Endothelial cell of umbilical vein (primary cell): ENCODE results near the gene MAGI1. TPM values are rescaled to one million over a fixed set of nuclear protein-coding genes. Genes with fewer than 3 reads are reported as not detected.

Experiments used
- BruUV-seq: library from RNA; stranded (reverse); fragments of 400-500 nt; replicated peaks from 2 replicates; lab custom pipeline; 2021; lab: Mats Ljungman, UMichigan
- CTCF ChIA-PET: fragments of 300-600, 350-600 bp; sonication (Branson Sonifier 250); formaldehyde crosslinking; loops from one replicate; lab custom pipeline; 2021; ENCODE audit warnings: antibody characterized with exemption, inconsistent platforms; lab: Charles Lee
- POLR2A ChIA-PET: fragments of 300-600, 350-600 bp; sonication (Branson Sonifier 250); formaldehyde crosslinking; loops from one replicate; lab custom pipeline; 2021; ENCODE audit warnings: antibody characterized with exemption, inconsistent platforms; lab: Charles Lee
- DNase-seq: peaks from one replicate; pipeline ENCODE4 v3.0.0-alpha.2; 2011; ENCODE audit warnings: low read depth, low spot score
- FAIRE-seq: peaks from 2 replicates; lab custom pipeline; 2011; peaks lifted over from hg19 to GRCh38; lab: Jason Lieb, UNC
- H2AFZ ChIP-seq: 2 replicates; pipeline ENCODE4 v1.6.0; 2012; ENCODE audit warnings: low read depth, low read length, control low read depth, inconsistent platforms
- H3K27ac ChIP-seq: 2 replicates; pipeline ENCODE4 v1.5.1; 2011; ENCODE audit warnings: low read depth, mild to moderate bottlenecking, control low read depth, low read length, moderate library complexity; ENCODE audit not compliant: insufficient read depth
- H3K27me3 ChIP-seq, 2 experiments: 2 replicates each; pipeline versions ENCODE4 v1.6.0 to v1.6.1; 2011; ENCODE audit warnings: low read length in 2 of 2, mixed read lengths in 1 of 2; ENCODE audit not compliant: control insufficient read depth in 2 of 2, insufficient read depth in 2 of 2
- H3K36me3 ChIP-seq, 2 experiments: 2 replicates in 1 of 2; 3 replicates in 1 of 2; pipeline ENCODE4 v1.5.1; 2011; ENCODE audit warnings: low read length in 2 of 2, mild to moderate bottlenecking in 1 of 2, moderate library complexity in 1 of 2; ENCODE audit not compliant: control insufficient read depth in 2 of 2, insufficient read depth in 2 of 2; ENCODE audit errors: extremely low read depth in 1 of 2
- H3K4me1 ChIP-seq: 3 replicates; pipeline ENCODE4 v1.5.1; 2011; ENCODE audit warnings: mild to moderate bottlenecking, low read length; ENCODE audit not compliant: control insufficient read depth, insufficient read depth; ENCODE audit errors: extremely low read depth
- H3K4me2 ChIP-seq: 2 replicates; pipeline ENCODE4 v1.6.1; 2011; ENCODE audit warnings: low read length, control low read depth, mixed read lengths; ENCODE audit not compliant: insufficient read depth
- H3K4me3 ChIP-seq, 3 experiments: fragments of 200-600 bp in 1 of 3; sonication (generic), shearing (Covaris generic) in 1 of 3; replicated peaks in 1 of 3; 2 replicates each; pipeline ENCODE4 v1.5.1; 2011 to 2016; ENCODE audit warnings: control low read depth in 3 of 3, low read length in 3 of 3, mild to moderate bottlenecking in 2 of 3, inconsistent platforms in 1 of 3, low read depth in 1 of 3, moderate library complexity in 1 of 3; ENCODE audit not compliant: insufficient read depth in 1 of 3
- H3K79me2 ChIP-seq: 2 replicates; pipeline ENCODE4 v1.6.0; 2012; ENCODE audit warnings: low read length, inconsistent platforms; ENCODE audit not compliant: control insufficient read depth, insufficient read depth
- H3K9ac ChIP-seq: replicated peaks from 2 replicates; pipeline ENCODE3; 2011; ENCODE audit warnings: low read length, control low read depth; ENCODE audit not compliant: insufficient read depth; ENCODE audit errors: extremely low read depth
- H3K9me1 ChIP-seq: replicated peaks from 3 replicates; pipeline ENCODE4 v1.6.0; 2011; ENCODE audit warnings: mild to moderate bottlenecking, low read length; ENCODE audit not compliant: control insufficient read depth, insufficient read depth; ENCODE audit errors: extremely low read depth
- H3K9me3 ChIP-seq: replicated peaks from 2 replicates; pipeline ENCODE4 v1.5.1; 2012; ENCODE audit warnings: low read length, inconsistent platforms; ENCODE audit not compliant: control insufficient read depth, insufficient read depth
- H4K20me1 ChIP-seq: replicated peaks from 2 replicates; pipeline ENCODE3; 2011; ENCODE audit warnings: mild to moderate bottlenecking, low read length; ENCODE audit not compliant: control insufficient read depth, insufficient read depth; ENCODE audit errors: extremely low read depth
- EZH2 ChIP-seq: IDR thresholded peaks from 2 replicates; pipeline ENCODE4 v1.6.1; 2012; ENCODE audit warnings: borderline replicate concordance, low read depth, mild to moderate bottlenecking, moderate library complexity, low read length, inconsistent platforms; ENCODE audit not compliant: severe bottlenecking
- FOS ChIP-seq: IDR thresholded peaks from 2 replicates; pipeline ENCODE4 v1.6.1; 2011; ENCODE audit warnings: mild to moderate bottlenecking, low read length, moderate library complexity, borderline replicate concordance; ENCODE audit not compliant: insufficient read depth
- GATA2 ChIP-seq: IDR thresholded peaks from 2 replicates; pipeline ENCODE4 v1.7.0; 2011; ENCODE audit warnings: low read depth, mild to moderate bottlenecking, moderate library complexity, mixed read lengths, low read length; ENCODE audit not compliant: insufficient read length, insufficient read depth
- JUN ChIP-seq: IDR thresholded peaks from 2 replicates; pipeline ENCODE4 v1.6.1; 2011; ENCODE audit warnings: borderline replicate concordance, low read depth; ENCODE audit not compliant: insufficient read length, insufficient read depth
- MYC ChIP-seq: IDR thresholded peaks from one replicate; pipeline ENCODE4 v1.6.1; 2011; ENCODE audit warnings: mild to moderate bottlenecking, low read depth, low read length
- POLR2A ChIP-seq: IDR thresholded peaks from 2 replicates; pipeline ENCODE4 v1.6.1; 2012; ENCODE audit warnings: low read depth, mild to moderate bottlenecking, control low read depth, low read length
- POLR2AphosphoS5 ChIP-seq: IDR thresholded peaks from 2 replicates; pipeline ENCODE4 v1.6.1; 2012; ENCODE audit warnings: low read depth, mild to moderate bottlenecking, control low read depth, low read length, moderate library complexity; ENCODE audit not compliant: insufficient read depth
- dilution Hi-C: fragments of 300-500 bp; cut with MboI; formaldehyde crosslinking; loops from one replicate; pipeline ENCODE4 v1.15.0; 2019; ENCODE audit warnings: low sequenced_read_pairs; ENCODE audit not compliant: extremely low pct_ligation_motif_present
- intact Hi-C: fragments of 100-400 bp; cut with micrococcal nuclease; formaldehyde crosslinking; loops from one replicate; pipeline ENCODE4 v1.10.0; 2022
- polyA plus RNA-seq, 4 experiments: library from polyadenylated mRNA; depleted of rRNA in 3 of 4; stranded (reverse) in 3 of 4; unstranded in 1 of 4; fragments of >200 nt; gene quantifications; 2 replicates each; pipeline versions ENCODE4 v1.2.1 to v1.2.3, GENCODE V29; 2011 to 2012; ENCODE audit warnings: missing spikeins in 1 of 4
- total RNA-seq: library from RNA; stranded (reverse); gene quantifications from 2 replicates; pipeline ENCODE4 v1.2.3, GENCODE V29; 2021
- TF ChIP-seq, protein P1 (sequence below), 2 donors: IDR thresholded peaks; 1 replicate in 1 of 2; 2 replicates in 1 of 2; pipeline ENCODE4 v1.5.1; 2011; ENCODE audit warnings: low read length in 2 of 2, mild to moderate bottlenecking in 2 of 2, moderate library complexity in 2 of 2, control low read depth in 1 of 2, inconsistent platforms in 1 of 2, low read depth in 1 of 2; ENCODE audit not compliant: insufficient read depth in 1 of 2; ENCODE audit errors: extremely low read depth in 1 of 2
- TF ChIP-seq, protein P2 (sequence below): IDR thresholded peaks from 2 replicates; pipeline ENCODE4 v1.6.1; 2011; ENCODE audit not compliant: insufficient read depth, insufficient read length

Gene MAGI1
- total and polyA plus RNA-seq, 2 donors (not counting 3 experiments of a cell fraction or from before 2014, with no cell fraction given) = 10.1 to 47.9 TPM

DNA sequence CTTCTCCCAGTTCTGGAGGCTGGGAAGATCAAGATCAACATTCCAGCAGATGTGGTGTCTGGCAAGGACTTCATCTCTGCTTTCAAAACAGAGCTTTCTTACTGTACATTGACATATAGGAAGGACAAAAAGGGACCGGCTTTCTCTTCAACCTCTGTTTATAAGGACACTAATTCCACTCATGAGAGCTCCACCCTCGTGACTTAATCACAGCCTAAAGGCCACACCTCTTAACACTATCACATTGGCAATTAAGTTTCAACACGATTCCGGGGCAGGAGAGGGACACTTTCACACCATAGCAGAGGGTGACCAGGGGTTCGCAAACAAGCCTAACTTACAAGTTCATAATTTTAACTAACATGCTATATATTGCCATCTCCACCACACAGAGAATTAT is 231.5 kb downstream of the MAGI1 start:
- Histone ChIP-seq H3K9ac (no peak overlapping the region), H2AFZ (no peak overlapping the region), H3K36me3 (no peaks in the 10 kb centered on the region), H3K79me2 (no peaks in the 10 kb centered on the region), H3K4me2 (no peak overlapping the region), H3K4me3 (no peak overlapping the region), H3K9me3 (no peaks in the 10 kb centered on the region), H3K27ac (no peak overlapping the region), H3K9me1 (no peaks in the 10 kb centered on the region), H3K4me1 (no peaks in the 10 kb centered on the region), H4K20me1 (no peaks in the 10 kb centered on the region), H3K27me3 (no peaks in the 10 kb centered on the region)
- POLR2A ChIA-PET = no interaction called here
- DNase-seq = no peak
- FAIRE-seq = no peak
- no TSS peak for BruUV-seq
- no peak for TF ChIP-seq FOS
- TF ChIP-seq GATA2 = no peak
- no peak for TF ChIP-seq MYC
- no peak for TF ChIP-seq POLR2A
- no peak for TF ChIP-seq POLR2AphosphoS5
- dilution Hi-C loops (no loop called here), intact Hi-C loops (loop anchor here (5.0 kb wide), 1 partner anchor 330 kb away; no protein-coding TSS in a partner anchor)
- CTCF ChIA-PET = no interaction called here

DNA sequence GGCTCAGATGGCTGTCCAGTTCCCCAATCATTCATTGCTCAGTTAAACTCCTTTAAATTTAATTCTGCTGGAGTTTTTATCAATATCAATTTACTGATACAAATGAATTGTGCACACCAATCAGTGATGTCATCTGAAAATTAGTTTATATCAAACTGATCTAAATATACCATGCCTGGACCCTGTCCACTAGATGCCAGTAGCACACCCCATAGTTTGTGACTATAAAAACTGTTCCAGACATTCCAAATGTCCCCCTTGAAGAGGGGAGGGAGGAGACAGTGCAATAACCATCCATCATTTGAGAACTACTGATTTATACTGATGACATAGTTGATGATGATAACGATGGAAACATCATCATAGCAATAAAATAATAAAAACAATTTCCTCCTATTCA is 232.1 kb downstream of the MAGI1 start:
- no peaks in the 10 kb centered on the region for H3K9me1 ChIP-seq
- no peak overlapping the region for H3K4me3 ChIP-seq
- H3K9me3 ChIP-seq = no peaks in the 10 kb centered on the region
- H3K4me2 ChIP-seq = no peak overlapping the region
- no TSS peak for BruUV-seq
- no peaks in the 10 kb centered on the region for H3K79me2 ChIP-seq
- H3K9ac ChIP-seq = no peak overlapping the region
- no peak overlapping the region for H2AFZ ChIP-seq
- H3K27ac ChIP-seq = no peak overlapping the region
- dilution Hi-C loops (no loop called here), intact Hi-C loops (loop anchor here (5.0 kb wide), 1 partner anchor 331 kb away; no protein-coding TSS in a partner anchor)
- CTCF ChIA-PET = no interaction called here
- DNase-seq = peak; percentile 19
- no peaks in the 10 kb centered on the region for H3K36me3 ChIP-seq
- no peak for FAIRE-seq
- no peaks in the 10 kb centered on the region for H4K20me1 ChIP-seq
- H3K4me1 ChIP-seq = no peaks in the 10 kb centered on the region
- TF ChIP-seq GATA2 (no peak), POLR2A (no peak), FOS (no peak), POLR2AphosphoS5 (no peak), MYC (no peak), JUN (no peak), EZH2 (no peak)
- TF ChIP-seq, protein P1, sequence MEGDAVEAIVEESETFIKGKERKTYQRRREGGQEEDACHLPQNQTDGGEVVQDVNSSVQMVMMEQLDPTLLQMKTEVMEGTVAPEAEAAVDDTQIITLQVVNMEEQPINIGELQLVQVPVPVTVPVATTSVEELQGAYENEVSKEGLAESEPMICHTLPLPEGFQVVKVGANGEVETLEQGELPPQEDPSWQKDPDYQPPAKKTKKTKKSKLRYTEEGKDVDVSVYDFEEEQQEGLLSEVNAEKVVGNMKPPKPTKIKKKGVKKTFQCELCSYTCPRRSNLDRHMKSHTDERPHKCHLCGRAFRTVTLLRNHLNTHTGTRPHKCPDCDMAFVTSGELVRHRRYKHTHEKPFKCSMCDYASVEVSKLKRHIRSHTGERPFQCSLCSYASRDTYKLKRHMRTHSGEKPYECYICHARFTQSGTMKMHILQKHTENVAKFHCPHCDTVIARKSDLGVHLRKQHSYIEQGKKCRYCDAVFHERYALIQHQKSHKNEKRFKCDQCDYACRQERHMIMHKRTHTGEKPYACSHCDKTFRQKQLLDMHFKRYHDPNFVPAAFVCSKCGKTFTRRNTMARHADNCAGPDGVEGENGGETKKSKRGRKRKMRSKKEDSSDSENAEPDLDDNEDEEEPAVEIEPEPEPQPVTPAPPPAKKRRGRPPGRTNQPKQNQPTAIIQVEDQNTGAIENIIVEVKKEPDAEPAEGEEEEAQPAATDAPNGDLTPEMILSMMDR (IDR thresholded peaks at IDR 0.05; ENCODE audit: extremely low read depth in 1 of 2, insufficient read depth in 1 of 2, low read depth in 1 of 2, low read length in 2 of 2) = no peak
- TF ChIP-seq, protein P2, sequence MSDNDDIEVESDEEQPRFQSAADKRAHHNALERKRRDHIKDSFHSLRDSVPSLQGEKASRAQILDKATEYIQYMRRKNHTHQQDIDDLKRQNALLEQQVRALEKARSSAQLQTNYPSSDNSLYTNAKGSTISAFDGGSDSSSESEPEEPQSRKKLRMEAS = no peak
- POLR2A ChIA-PET = no interaction called here
- H3K27me3 ChIP-seq = no peaks in the 10 kb centered on the region
